ENCODE measurements around the gene DLGAP1.
A peak's percentile ranks its signal among the peaks of the same experiment; 100 is the strongest.

The DLGAP1 gene

GRCh38 chr18:3995476-3996102, 459.5 kb downstream of the DLGAP1 start:
- in situ Hi-C loops (cut with HindIII; ENCODE audit: low pct_unique_long_range_greater_than_20kb, low sequenced_read_pairs), result no loop called here
- peak in 1 of 2 experiments; percentile 64 for DNase-seq (ENCODE audit: low read depth in 1 of 2, low spot score in 1 of 2)
- TF ChIP-seq JUND (IDR thresholded peaks at IDR 0.05; ENCODE audit: low read depth), result no peak

GRCh38 chr18:3993941-3994687, 461.0 kb downstream of the DLGAP1 start:
- no peak for TF ChIP-seq JUND (IDR thresholded peaks at IDR 0.05; ENCODE audit: low read depth)
- no peak for DNase-seq (ENCODE audit: low read depth in 1 of 2, low spot score in 1 of 2)
- in situ Hi-C loops (cut with HindIII; ENCODE audit: low pct_unique_long_range_greater_than_20kb, low sequenced_read_pairs), result no loop called here

DNA sequence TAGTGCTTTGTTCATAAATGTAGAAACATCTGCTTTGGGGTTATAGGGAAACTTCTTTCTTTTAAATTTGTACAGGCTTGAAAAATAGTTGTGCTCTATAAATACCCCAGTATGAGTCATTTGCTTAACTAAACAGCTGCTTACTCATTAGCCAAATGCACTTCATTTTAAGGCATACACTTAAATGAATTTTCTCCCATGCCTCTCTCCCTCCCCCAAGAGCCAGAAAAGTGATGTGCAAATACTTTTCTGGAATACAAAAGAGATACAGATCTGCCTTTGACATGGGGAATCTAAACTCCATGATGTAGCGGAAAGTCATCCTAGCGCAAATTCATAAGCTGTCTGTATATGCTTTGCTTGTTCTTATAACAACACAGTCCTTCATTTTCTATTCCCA, 469.4 kb downstream of the DLGAP1 start:
- in situ Hi-C loops (cut with HindIII; ENCODE audit: low pct_unique_long_range_greater_than_20kb, low sequenced_read_pairs), result no loop called here

DNA sequence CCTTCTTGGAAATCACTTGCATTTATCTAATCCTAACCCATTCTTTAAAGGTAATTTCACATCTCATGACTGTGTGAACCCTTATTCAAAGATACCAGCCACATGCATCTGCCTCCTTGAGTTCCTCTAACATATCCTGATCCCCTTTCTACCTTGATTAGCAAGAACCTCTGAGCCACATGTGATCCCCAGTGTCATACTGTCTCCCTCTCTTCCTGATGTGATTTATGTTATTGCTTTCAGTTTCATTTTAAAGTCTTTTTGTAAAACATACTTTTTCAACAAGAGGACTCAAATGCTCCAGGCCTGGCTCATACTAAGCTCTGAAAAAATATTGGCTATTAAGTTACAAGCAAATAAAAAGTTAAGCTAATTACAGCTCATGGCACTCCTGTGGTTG, 470.1 kb downstream of the DLGAP1 start:
- no peak for DNase-seq (ENCODE audit: low read depth in 1 of 2, low spot score in 1 of 2)
- TF ChIP-seq JUND (IDR thresholded peaks at IDR 0.05; ENCODE audit: low read depth), result no peak
- in situ Hi-C loops (cut with HindIII; ENCODE audit: low pct_unique_long_range_greater_than_20kb, low sequenced_read_pairs), result no loop called here

More for the DNA sequence above, 469.4 kb downstream of the DLGAP1 start:
- DNase-seq (ENCODE audit: low read depth in 1 of 2, low spot score in 1 of 2), result no peak
- TF ChIP-seq JUND (IDR thresholded peaks at IDR 0.05; ENCODE audit: low read depth), result no peak

DNA sequence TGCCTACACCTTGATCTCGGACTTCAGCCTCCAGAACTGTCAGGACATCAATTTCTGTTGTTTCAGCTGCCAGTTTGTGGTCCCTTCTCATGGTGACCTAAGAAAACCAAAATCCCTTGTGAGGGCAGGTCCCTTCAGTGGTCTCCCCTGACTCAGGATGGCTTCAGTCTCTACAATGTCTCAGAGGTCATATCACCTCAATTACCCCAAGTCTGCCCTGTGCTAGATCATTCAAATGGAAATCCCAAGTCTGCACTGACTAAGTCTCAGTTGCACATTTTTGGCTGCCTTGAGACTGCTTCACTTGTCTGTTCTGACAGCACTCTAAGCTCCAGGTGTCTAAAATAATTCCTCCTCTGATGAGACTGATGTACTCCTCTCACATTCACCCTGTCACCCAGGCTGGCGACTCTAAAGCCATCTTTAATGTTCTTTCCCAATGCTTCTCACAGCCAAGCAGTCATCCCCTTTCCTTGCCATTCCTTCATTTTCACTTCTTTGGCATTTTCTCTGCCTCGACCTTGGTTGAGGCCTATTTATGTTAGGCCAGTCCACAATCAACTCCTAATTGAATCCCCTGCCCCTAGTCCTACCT, 470.8 kb downstream of the DLGAP1 start:
- TF ChIP-seq JUND (IDR thresholded peaks at IDR 0.05; ENCODE audit: low read depth), result no peak
- no peak for DNase-seq (ENCODE audit: low read depth in 1 of 2, low spot score in 1 of 2)
- in situ Hi-C loops (cut with HindIII; ENCODE audit: low pct_unique_long_range_greater_than_20kb, low sequenced_read_pairs), result no loop called here

GRCh38 chr18:3983351-3983969, 471.6 kb downstream of the DLGAP1 start:
- in situ Hi-C loops (cut with HindIII; ENCODE audit: low pct_unique_long_range_greater_than_20kb, low sequenced_read_pairs), result no loop called here
- no peak for DNase-seq (ENCODE audit: low read depth in 1 of 2, low spot score in 1 of 2)
- TF ChIP-seq JUND (IDR thresholded peaks at IDR 0.05; ENCODE audit: low read depth), result no peak

DNA sequence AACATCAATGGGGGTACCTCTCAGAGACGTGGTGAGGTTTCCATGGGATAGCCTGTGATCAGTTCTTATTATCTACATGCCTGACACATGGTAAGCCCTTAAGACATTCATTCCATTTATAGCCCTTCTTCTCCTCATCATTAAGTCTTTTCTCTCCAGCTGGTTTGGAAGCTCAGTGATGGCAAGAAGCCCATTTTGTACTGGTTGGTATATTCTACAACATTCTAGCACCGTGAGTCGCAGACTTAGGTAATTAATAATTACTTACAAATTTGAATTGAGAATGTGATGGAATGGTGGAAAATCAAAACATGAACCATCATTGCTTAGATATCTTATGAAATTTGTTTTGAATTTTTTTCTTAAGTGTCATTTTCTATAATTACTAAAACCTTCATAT, 472.6 kb downstream of the DLGAP1 start:
- in situ Hi-C loops (cut with HindIII; ENCODE audit: low pct_unique_long_range_greater_than_20kb, low sequenced_read_pairs), result no loop called here
- DNase-seq (ENCODE audit: low read depth in 1 of 2, low spot score in 1 of 2), result no peak

DNA sequence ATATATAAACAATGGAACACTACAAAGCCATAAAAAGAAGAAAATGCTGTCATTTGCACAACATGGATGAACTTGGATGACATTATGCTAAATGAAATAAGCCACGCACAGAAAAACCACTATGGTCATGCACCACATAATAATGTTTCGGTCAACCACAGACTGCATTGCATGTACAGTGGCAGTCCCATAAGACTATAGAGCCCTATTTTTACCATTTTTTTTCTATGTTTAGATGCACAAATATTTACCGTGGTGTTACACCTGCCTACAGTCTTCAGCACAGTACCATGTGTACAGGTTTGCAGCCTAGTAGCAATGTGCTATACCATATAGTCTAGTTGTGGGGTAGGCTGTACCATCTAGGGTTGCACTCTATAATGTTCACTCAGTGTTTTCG, 476.1 kb downstream of the DLGAP1 start:
- in situ Hi-C loops (cut with HindIII; ENCODE audit: low pct_unique_long_range_greater_than_20kb, low sequenced_read_pairs), result no loop called here
- no peak for TF ChIP-seq JUND (IDR thresholded peaks at IDR 0.05; ENCODE audit: low read depth)
- DNase-seq (ENCODE audit: low read depth in 1 of 2, low spot score in 1 of 2), result no peak

More for the DNA sequence above, 472.6 kb downstream of the DLGAP1 start:
- no peak for TF ChIP-seq JUND (IDR thresholded peaks at IDR 0.05; ENCODE audit: low read depth)

- DNase-seq (ENCODE audit: low read depth in 1 of 2, low spot score in 1 of 2), result no peak
- TF ChIP-seq JUND (IDR thresholded peaks at IDR 0.05; ENCODE audit: low read depth), result no peak
- in situ Hi-C loops (cut with HindIII; ENCODE audit: low pct_unique_long_range_greater_than_20kb, low sequenced_read_pairs), result no loop called here
Observed at GRCh38 chr18:3973191-3973850, 481.8 kb downstream of the DLGAP1 start.

GRCh38 chr18:3972291-3972930, 482.7 kb downstream of the DLGAP1 start:
- DNase-seq (ENCODE audit: low read depth in 1 of 2, low spot score in 1 of 2), result no peak
- TF ChIP-seq JUND (IDR thresholded peaks at IDR 0.05; ENCODE audit: low read depth), result no peak
- in situ Hi-C loops (cut with HindIII; ENCODE audit: low pct_unique_long_range_greater_than_20kb, low sequenced_read_pairs), result no loop called here

- DNase-seq (ENCODE audit: low read depth in 1 of 2, low spot score in 1 of 2), result no peak
- TF ChIP-seq JUND (IDR thresholded peaks at IDR 0.05; ENCODE audit: low read depth), result no peak
- in situ Hi-C loops (cut with HindIII; ENCODE audit: low pct_unique_long_range_greater_than_20kb, low sequenced_read_pairs), result no loop called here
Observed at GRCh38 chr18:3970929-3971328, 484.2 kb downstream of the DLGAP1 start.

Measured in T47D (cell line).